Purkinje cell (primary cell): ENCODE results near the gene ZNF552. TPM values are rescaled to one million over a fixed set of nuclear protein-coding genes. Genes with fewer than 3 reads are reported as not detected.

ENCODE experiments used
- polyA plus RNA-seq: library from polyadenylated mRNA; unstranded; fragments of >200 nt; fragmentation: Nextera tagmentation; gene quantifications from 2 replicates; pipeline ENCODE4 v1.2.1, GENCODE V29; 2014

ZNF552 gene
- 2.5 and 2.6 TPM in 2 replicates for polyA plus RNA-seq

GRCh38 chr19:57814505-57815246, at the start of gene ZNF552:
TSS of gene ZNF552 (minus strand) at chr19:57814913. CDS start at chr19:57814743, 170 bp downstream.

GRCh38 chr19:57849666-57850473, 35.2 kb upstream of the ZNF552 start, which contains the start of gene ZNF587:
TSS of gene ZNF587 (plus strand) at chr19:57849859. CDS start at chr19:57850039, 180 bp downstream.

GRCh38 chr19:57830071-57830602, 15.4 kb upstream of the ZNF552 start, which contains the start of gene ZNF587B:
TSS of gene ZNF587B (plus strand) at chr19:57830299. CDS start at chr19:57830529, 230 bp downstream.

GRCh38 chr19:57769345-57770131, 45.2 kb downstream of the ZNF552 start, which contains the start of gene ZNF586:
TSS of gene ZNF586 (plus strand) at chr19:57769676. CDS start at chr19:57769843, 167 bp downstream.

Other genes starting within 250 kb of the ZNF552 start
- 0.74 and 1.5 TPM in 2 replicates for gene ZNF416, start 236.0 kb downstream of the ZNF552 start, polyA plus RNA-seq
- 2.0 and 2.3 TPM in 2 replicates for gene ZIK1, start 230.8 kb downstream of the ZNF552 start, polyA plus RNA-seq
- gene ZNF530, start 215.0 kb downstream of the ZNF552 start, polyA plus RNA-seq = 5.2 and 5.9 TPM in 2 replicates
- gene ZNF134, start 200.7 kb downstream of the ZNF552 start, polyA plus RNA-seq = 5.3 and 6.1 TPM in 2 replicates
- gene ZNF211, start 181.7 kb downstream of the ZNF552 start, polyA plus RNA-seq = 2.0 and 4.7 TPM in 2 replicates
- gene ZSCAN4, start 146.0 kb downstream of the ZNF552 start, polyA plus RNA-seq = not detected in 2 replicates
- gene ZNF551, start 132.9 kb downstream of the ZNF552 start, polyA plus RNA-seq = 1.3 and 1.6 TPM in 2 replicates
- gene ZNF154, start 105.7 kb downstream of the ZNF552 start, polyA plus RNA-seq = 1.8 and 3.3 TPM in 2 replicates
- 3.8 and 9.9 TPM in 2 replicates for gene ZNF671, start 87.3 kb downstream of the ZNF552 start, polyA plus RNA-seq
- 2.2 and 2.5 TPM in 2 replicates for gene ZNF776, start 68.1 kb downstream of the ZNF552 start, polyA plus RNA-seq
- 1.1 and 3.2 TPM in 2 replicates for gene ZNF586, start 45.2 kb downstream of the ZNF552 start, polyA plus RNA-seq
- gene ZNF587B, start 15.4 kb upstream of the ZNF552 start, polyA plus RNA-seq = 2.7 TPM in 1 of 2 replicates, not detected in the other
- 9.4 and 10.9 TPM in 2 replicates for gene ZNF587, start 34.9 kb upstream of the ZNF552 start, polyA plus RNA-seq
- 44.4 and 50.3 TPM in 2 replicates for gene ZNF814, start 74.1 kb upstream of the ZNF552 start, polyA plus RNA-seq
- 1.8 and 4.3 TPM in 2 replicates for gene ZNF417, start 101.7 kb upstream of the ZNF552 start, polyA plus RNA-seq
- 1.4 and 3.7 TPM in 2 replicates for gene ZNF418, start 120.5 kb upstream of the ZNF552 start, polyA plus RNA-seq
- 1.2 and 3.0 TPM in 2 replicates for gene ZNF256, start 132.8 kb upstream of the ZNF552 start, polyA plus RNA-seq
- gene C19orf18, start 159.6 kb upstream of the ZNF552 start, polyA plus RNA-seq = 0.45 TPM in 1 of 2 replicates, not detected in the other
- gene ZNF606, start 187.9 kb upstream of the ZNF552 start, polyA plus RNA-seq = 5.3 and 13.3 TPM in 2 replicates
- 0.52 TPM in 1 of 2 replicates, not detected in the other for gene ZSCAN1, start 219.1 kb upstream of the ZNF552 start, polyA plus RNA-seq
- gene ZNF135, start 244.4 kb upstream of the ZNF552 start, polyA plus RNA-seq = 5.3 and 5.6 TPM in 2 replicates